HG02759 (cell line): Measurements from ENCODE around the gene CABLES2.

ENCODE experiments used
- ATAC-seq: cut with Tn5 transposase; IDR thresholded peaks from one replicate; pipeline ENCODE4 v1.9.1; 2021; ENCODE audit warnings: mild to moderate bottlenecking, moderate library complexity; ENCODE audit not compliant: unreplicated experiment

The CABLES2 gene

GRCh38 chr20:62361799-62362589 is 45.1 kb downstream of the CABLES2 start:
- ATAC-seq, result no peak

GRCh38 chr20:62360854-62361798 is 46.0 kb downstream of the CABLES2 start:
- no peak for ATAC-seq

- no peak for ATAC-seq
These were observed 47.5 kb downstream of the CABLES2 start for GRCh38 chr20:62359491-62360121.

- no peak for ATAC-seq
These were observed 48.0 kb downstream of the CABLES2 start for GRCh38 chr20:62359043-62359490.

GRCh38 chr20:62358171-62359042 is 48.7 kb downstream of the CABLES2 start:
- ATAC-seq, result no peak

GRCh38 chr20:62357681-62358080 is 49.4 kb downstream of the CABLES2 start:
- no peak for ATAC-seq

- no peak for ATAC-seq
These were observed 49.9 kb downstream of the CABLES2 start for GRCh38 chr20:62357187-62357667.

GRCh38 chr20:62356589-62357186 is 50.4 kb downstream of the CABLES2 start:
- ATAC-seq, result no peak

- no peak for ATAC-seq
These were observed 51.1 kb downstream of the CABLES2 start for GRCh38 chr20:62355878-62356588.

GRCh38 chr20:62355516-62355877 is 51.6 kb downstream of the CABLES2 start:
- no peak for ATAC-seq

- ATAC-seq, result no peak
These were observed 52.2 kb downstream of the CABLES2 start for GRCh38 chr20:62354811-62355341.

- no peak for ATAC-seq
These were observed 52.9 kb downstream of the CABLES2 start for GRCh38 chr20:62354031-62354808.

- ATAC-seq, result no peak
These were observed 53.6 kb downstream of the CABLES2 start for GRCh38 chr20:62353289-62354030.

GRCh38 chr20:62352402-62353288 is 54.4 kb downstream of the CABLES2 start:
- ATAC-seq, result no peak

GRCh38 chr20:62351469-62352401 is 55.4 kb downstream of the CABLES2 start:
- ATAC-seq, result no peak
